Measurements from ENCODE around the gene CEACAM16. TPM values are rescaled to one million over a fixed set of nuclear protein-coding genes. Genes with fewer than 3 reads are reported as not detected.
"Not testable (repeated sequence)": the region's sequence is repeated elsewhere in the genome, so short reads cannot be mapped to it uniquely, and the experiment has no call there.

CEACAM16 gene
- total and polyA plus RNA-seq, 10 of the 15 experiments (the other 5 are each of a cell fraction or from before 2014, with no cell fraction given): not detected

GRCh38 chr19:44719262-44719701 lies 20.3 kb downstream of the CEACAM16 start:
- H3K27ac ChIP-seq (ENCODE audit: control insufficient read depth, insufficient read depth): no peak overlapping the region
- intact Hi-C loops (cut with micrococcal nuclease; ENCODE audit: unreplicated experiment) (no loop called here), in situ Hi-C loops (cut with MboI) (no loop called here)
- H3K36me3 ChIP-seq (ENCODE audit: control insufficient read depth in 2 of 2, insufficient read depth in 2 of 2, low read length in 1 of 2): no peaks in the 10 kb centered on the region
- CTCF ChIA-PET: interaction anchor here (1.1 to 16.8 kb wide), 3 partner anchors 27 to 148 kb away, joined by 3 to 513 read pairs (median 162); no protein-coding TSS in a partner anchor
- WGBS (ENCODE audit: insufficient coverage, insufficient replicate concordance, low lambda C conversion rate, missing lambda C conversion rate): 60% methylated on average over 8 of the region's 8 CpGs
- ATAC-seq (no peak), DNase-seq (ENCODE audit: low read depth, low spot score) (no peak), FAIRE-seq (no peak)
- H3K9me3 ChIP-seq (replicated peaks; ENCODE audit: control insufficient read depth, insufficient read depth, low read length): peaks cover 10% of the 10 kb centered on the region; the same call in 2 of the 3 replicates
- no peak overlapping the region for H3K4me3 ChIP-seq
- H2AFZ ChIP-seq (ENCODE audit: control insufficient read depth, low read depth, low read length): no peak overlapping the region
- RAD21 ChIA-PET (ENCODE audit: unreplicated experiment): interaction anchor here (7.8 kb wide), 1 partner anchor 28 kb away, joined by 121 read pairs; no protein-coding TSS in a partner anchor
- peaks cover 45% of the 10 kb centered on the region for H3K4me1 ChIP-seq (ENCODE audit: control insufficient read depth, insufficient read depth, low read length)
- no peak overlapping the region for H3K4me2 ChIP-seq (ENCODE audit: control insufficient read depth, insufficient read depth)
- H3K9ac ChIP-seq (ENCODE audit: control insufficient read depth, insufficient read depth, low read length): no peak overlapping the region
- SMC1A ChIA-PET (ENCODE audit: uncharacterized antibody, unreplicated experiment): interaction anchor here (0.5 to 7.8 kb wide), 2 partner anchors 28 to 51 kb away, joined by 3 to 328 read pairs; no protein-coding TSS in a partner anchor
- no peak for TF ChIP-seq MYB (IDR thresholded peaks at IDR 0.05; ENCODE audit: borderline replicate concordance, low read depth, low read length)
- no peak for TF ChIP-seq TCF7 (IDR thresholded peaks at IDR 0.05; ENCODE audit: borderline replicate concordance)
- TF ChIP-seq, protein P1, sequence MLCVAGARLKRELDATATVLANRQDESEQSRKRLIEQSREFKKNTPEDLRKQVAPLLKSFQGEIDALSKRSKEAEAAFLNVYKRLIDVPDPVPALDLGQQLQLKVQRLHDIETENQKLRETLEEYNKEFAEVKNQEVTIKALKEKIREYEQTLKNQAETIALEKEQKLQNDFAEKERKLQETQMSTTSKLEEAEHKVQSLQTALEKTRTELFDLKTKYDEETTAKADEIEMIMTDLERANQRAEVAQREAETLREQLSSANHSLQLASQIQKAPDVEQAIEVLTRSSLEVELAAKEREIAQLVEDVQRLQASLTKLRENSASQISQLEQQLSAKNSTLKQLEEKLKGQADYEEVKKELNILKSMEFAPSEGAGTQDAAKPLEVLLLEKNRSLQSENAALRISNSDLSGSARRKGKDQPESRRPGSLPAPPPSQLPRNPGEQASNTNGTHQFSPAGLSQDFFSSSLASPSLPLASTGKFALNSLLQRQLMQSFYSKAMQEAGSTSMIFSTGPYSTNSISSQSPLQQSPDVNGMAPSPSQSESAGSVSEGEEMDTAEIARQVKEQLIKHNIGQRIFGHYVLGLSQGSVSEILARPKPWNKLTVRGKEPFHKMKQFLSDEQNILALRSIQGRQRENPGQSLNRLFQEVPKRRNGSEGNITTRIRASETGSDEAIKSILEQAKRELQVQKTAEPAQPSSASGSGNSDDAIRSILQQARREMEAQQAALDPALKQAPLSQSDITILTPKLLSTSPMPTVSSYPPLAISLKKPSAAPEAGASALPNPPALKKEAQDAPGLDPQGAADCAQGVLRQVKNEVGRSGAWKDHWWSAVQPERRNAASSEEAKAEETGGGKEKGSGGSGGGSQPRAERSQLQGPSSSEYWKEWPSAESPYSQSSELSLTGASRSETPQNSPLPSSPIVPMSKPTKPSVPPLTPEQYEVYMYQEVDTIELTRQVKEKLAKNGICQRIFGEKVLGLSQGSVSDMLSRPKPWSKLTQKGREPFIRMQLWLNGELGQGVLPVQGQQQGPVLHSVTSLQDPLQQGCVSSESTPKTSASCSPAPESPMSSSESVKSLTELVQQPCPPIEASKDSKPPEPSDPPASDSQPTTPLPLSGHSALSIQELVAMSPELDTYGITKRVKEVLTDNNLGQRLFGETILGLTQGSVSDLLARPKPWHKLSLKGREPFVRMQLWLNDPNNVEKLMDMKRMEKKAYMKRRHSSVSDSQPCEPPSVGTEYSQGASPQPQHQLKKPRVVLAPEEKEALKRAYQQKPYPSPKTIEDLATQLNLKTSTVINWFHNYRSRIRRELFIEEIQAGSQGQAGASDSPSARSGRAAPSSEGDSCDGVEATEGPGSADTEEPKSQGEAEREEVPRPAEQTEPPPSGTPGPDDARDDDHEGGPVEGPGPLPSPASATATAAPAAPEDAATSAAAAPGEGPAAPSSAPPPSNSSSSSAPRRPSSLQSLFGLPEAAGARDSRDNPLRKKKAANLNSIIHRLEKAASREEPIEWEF (IDR thresholded peaks at IDR 0.05; ENCODE audit: insufficient replicate concordance, low read depth, low read length): no peak
- TF ChIP-seq BMI1 (IDR thresholded peaks at IDR 0.05; ENCODE audit: borderline replicate concordance): no peak
- TF ChIP-seq FOXM1 (IDR thresholded peaks at IDR 0.05; ENCODE audit: low read depth, low read length): no peak
- 0 out of 2 replicates have a peak, but pooled peaks have one; percentile 6 for TF ChIP-seq SMARCA5 (IDR thresholded peaks at IDR 0.05)
- TF ChIP-seq CBX3 (IDR thresholded peaks at IDR 0.05; ENCODE audit: borderline replicate concordance, low read depth): no peak
- TF ChIP-seq FOXK2 (IDR thresholded peaks at IDR 0.05): no peak
- no peaks in the 10 kb centered on the region for H3K79me2 ChIP-seq (ENCODE audit: control insufficient read depth, insufficient read depth, low read length)
- H4K20me1 ChIP-seq (ENCODE audit: control insufficient read depth, insufficient read depth): no peaks in the 10 kb centered on the region
- no TSS peak for BruUV-seq (replicated peaks)
- POLR2A ChIA-PET: no interaction called here
- H3K27me3 ChIP-seq (replicated peaks in 1 of 2; ENCODE audit: control insufficient read depth in 2 of 2, insufficient read depth in 2 of 2, low read length in 1 of 2): no peaks in the 10 kb centered on the region

GRCh38 chr19:44720396-44720795 lies 21.4 kb downstream of the CEACAM16 start:
- BruUV-seq (replicated peaks); DNase-seq (ENCODE audit: low read depth, low spot score); H2AFZ ChIP-seq (ENCODE audit: control insufficient read depth, low read depth, low read length); H3K9ac ChIP-seq (ENCODE audit: control insufficient read depth, insufficient read depth, low read length); H3K36me3 ChIP-seq (ENCODE audit: control insufficient read depth in 2 of 2, insufficient read depth in 2 of 2, low read length in 1 of 2); H4K20me1 ChIP-seq (ENCODE audit: control insufficient read depth, insufficient read depth); H3K4me2 ChIP-seq (ENCODE audit: control insufficient read depth, insufficient read depth); H3K27ac ChIP-seq (ENCODE audit: control insufficient read depth, insufficient read depth); POLR2A ChIA-PET; H3K79me2 ChIP-seq (ENCODE audit: control insufficient read depth, insufficient read depth, low read length); H3K27me3 ChIP-seq (replicated peaks in 1 of 2; ENCODE audit: control insufficient read depth in 2 of 2, insufficient read depth in 2 of 2, low read length in 1 of 2); intact Hi-C loops (cut with micrococcal nuclease; ENCODE audit: unreplicated experiment); H3K4me3 ChIP-seq; FAIRE-seq; ATAC-seq; H3K9me3 ChIP-seq (replicated peaks; ENCODE audit: control insufficient read depth, insufficient read depth, low read length): not testable (repeated sequence)
- in situ Hi-C loops (cut with MboI): loop anchor here (5.0 kb wide), 1 partner anchor 52 kb away; no protein-coding TSS in a partner anchor
- H3K4me1 ChIP-seq (ENCODE audit: control insufficient read depth, insufficient read depth, low read length): peaks cover 51% of the 10 kb centered on the region
- WGBS (ENCODE audit: insufficient coverage, insufficient replicate concordance, low lambda C conversion rate, missing lambda C conversion rate): 93% methylated on average over 9 of the region's 9 CpGs
- ChIA-PET SMC1A (ENCODE audit: uncharacterized antibody, unreplicated experiment) (interaction anchor here (1.5 to 7.8 kb wide), 3 partner anchors 49 to 66 kb away, joined by 3 to 328 read pairs (median 4); no protein-coding TSS in a partner anchor), CTCF (interaction anchor here (4.7 to 16.8 kb wide), 3 partner anchors 28 to 63 kb away, joined by 36 to 513 read pairs (median 162); no protein-coding TSS in a partner anchor), RAD21 (ENCODE audit: unreplicated experiment) (interaction anchor here (7.8 kb wide), 1 partner anchor 29 kb away, joined by 121 read pairs; no protein-coding TSS in a partner anchor)

Data from GM12878 (cell line).